Heart left ventricle (tissue), 13 donors: ENCODE results near the gene ARHGAP8.

Source experiments
- POLR2A ChIP-seq, 2 donors: fragments of 450-650 bp; IDR thresholded peaks; one replicate each; pipeline ENCODE4 v1.6.1; 2017; ENCODE audit warnings: antibody characterized with exemption in 2 of 2, mild to moderate bottlenecking in 2 of 2, moderate library complexity in 2 of 2
- TF ChIP-seq, protein P1 (sequence below), 12 donors: fragments of 200-600 bp; sonication (generic) in 4 of 12; IDR thresholded peaks; one replicate each; pipeline versions ENCODE4 v1.5.0 to v1.8.0; 2018 to 2022; ENCODE audit warnings: antibody characterized with exemption in 12 of 12, mild to moderate bottlenecking in 5 of 12
- donor health status: ischemic (EF 13 %, LVEDD 7.1; RV severe dilation, severe dysfunction).
- donor health status: DM: no; HTN: yes; CAD: no.
- donor health status: DM: no; HTN: no; CAD: no.
- donor health status: ischemic (EF 25% LVEDD 6.9; RV normal size, moderate dysfunction).
- donor health status: ischemic (EF 25% LVEDD 5.7; RV mildly dilated, moderate dysfunction).
- donor health status: ischemic (EF 35%, LVEDD 5.7; RV mildly dilated, moderate dysfunction).
- donor health status: nonischemic (EF 11% LVEDD 7.7; RV severe dilation, severe dysfunction).
- donor health status: DM: yes; HTN: yes; CAD: no.
- donor health status: PGD.
- donor health status: ischemic (EF 29% LVEDD 5.4; RV normal size, mild dysfunction).
- donor health status: nonischemic (EF 23%, LVEDD 6.1; RV moderate dilation, normal function).

DNA sequence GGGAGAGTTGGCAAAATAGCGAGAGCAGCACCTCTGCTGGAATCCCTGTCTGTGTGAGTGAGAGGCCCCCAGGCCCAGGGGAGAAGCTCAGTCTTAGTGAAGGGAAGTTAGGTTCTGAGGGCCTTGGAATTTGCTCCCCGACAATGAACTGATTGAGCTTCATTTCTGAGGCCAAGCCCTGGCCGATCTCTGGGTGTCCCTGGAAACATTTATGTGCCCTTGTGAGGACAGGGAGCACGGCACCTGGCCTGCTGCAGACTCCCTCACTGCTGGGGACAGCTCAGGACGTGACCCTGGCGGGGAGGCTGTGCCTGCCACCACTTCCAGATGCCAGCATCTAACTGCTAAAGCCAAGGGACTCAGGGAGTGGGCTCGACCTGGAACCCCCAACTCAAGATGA, 52.0 kb downstream of the ARHGAP8 start:
- TF ChIP-seq, protein P1, sequence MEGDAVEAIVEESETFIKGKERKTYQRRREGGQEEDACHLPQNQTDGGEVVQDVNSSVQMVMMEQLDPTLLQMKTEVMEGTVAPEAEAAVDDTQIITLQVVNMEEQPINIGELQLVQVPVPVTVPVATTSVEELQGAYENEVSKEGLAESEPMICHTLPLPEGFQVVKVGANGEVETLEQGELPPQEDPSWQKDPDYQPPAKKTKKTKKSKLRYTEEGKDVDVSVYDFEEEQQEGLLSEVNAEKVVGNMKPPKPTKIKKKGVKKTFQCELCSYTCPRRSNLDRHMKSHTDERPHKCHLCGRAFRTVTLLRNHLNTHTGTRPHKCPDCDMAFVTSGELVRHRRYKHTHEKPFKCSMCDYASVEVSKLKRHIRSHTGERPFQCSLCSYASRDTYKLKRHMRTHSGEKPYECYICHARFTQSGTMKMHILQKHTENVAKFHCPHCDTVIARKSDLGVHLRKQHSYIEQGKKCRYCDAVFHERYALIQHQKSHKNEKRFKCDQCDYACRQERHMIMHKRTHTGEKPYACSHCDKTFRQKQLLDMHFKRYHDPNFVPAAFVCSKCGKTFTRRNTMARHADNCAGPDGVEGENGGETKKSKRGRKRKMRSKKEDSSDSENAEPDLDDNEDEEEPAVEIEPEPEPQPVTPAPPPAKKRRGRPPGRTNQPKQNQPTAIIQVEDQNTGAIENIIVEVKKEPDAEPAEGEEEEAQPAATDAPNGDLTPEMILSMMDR (IDR thresholded peaks at IDR 0.05), result no peak
- TF ChIP-seq POLR2A (IDR thresholded peaks at IDR 0.05), result no peak
